Endothelial cell (in vitro differentiated cells): ENCODE results near the gene KIT. TPM values are rescaled to one million over a fixed set of nuclear protein-coding genes. Genes with fewer than 3 reads are reported as not detected.

Source experiments
- DNase-seq: peaks from one replicate; pipeline ENCODE4 v3.0.0; 2021; ENCODE audit warnings: low spot score
- H3K27ac Mint-ChIP-seq: one replicate; pipeline ENCODE4 v1.8.0; 2021; ENCODE audit warnings: mixed read lengths, inconsistent platforms; ENCODE audit not compliant: unreplicated experiment
- H3K27me3 Mint-ChIP-seq: one replicate; pipeline ENCODE4 v1.8.0; 2021; ENCODE audit warnings: mild to moderate bottlenecking, moderate library complexity, mixed read lengths, inconsistent platforms; ENCODE audit not compliant: unreplicated experiment
- H3K36me3 Mint-ChIP-seq: one replicate; pipeline ENCODE4 v1.8.0; 2021; ENCODE audit warnings: mild to moderate bottlenecking, low read depth, mixed read lengths, inconsistent platforms; ENCODE audit not compliant: unreplicated experiment
- H3K4me1 Mint-ChIP-seq: one replicate; pipeline ENCODE4 v1.8.0; 2021; ENCODE audit warnings: mild to moderate bottlenecking, mixed read lengths, inconsistent platforms; ENCODE audit not compliant: unreplicated experiment
- H3K4me3 Mint-ChIP-seq: one replicate; pipeline ENCODE4 v1.8.0; 2021; ENCODE audit warnings: mild to moderate bottlenecking, mixed read lengths, inconsistent platforms; ENCODE audit not compliant: unreplicated experiment
- H3K9me3 Mint-ChIP-seq: one replicate; pipeline ENCODE4 v1.8.0; 2021; ENCODE audit warnings: mixed read lengths, inconsistent platforms; ENCODE audit not compliant: unreplicated experiment
- total RNA-seq: library from RNA; stranded (reverse); fragmentation: NEBNext Ultra II Directional; extraction: Animal tissue kit (Norgen Biotek cat#: 25700); gene quantifications from one replicate; pipeline ENCODE4 v1.2.1, GENCODE V29; 2021; ENCODE audit not compliant: unreplicated experiment
- TF ChIP-seq, protein P1 (sequence below): fragments of 200-600 bp; sonication (generic); IDR thresholded peaks from one replicate; pipeline ENCODE4 v1.5.0; 2021; ENCODE audit warnings: antibody characterized with exemption; ENCODE audit not compliant: unreplicated experiment

The KIT gene
- total RNA-seq, 1 donor from 2014 or later: 49.1 TPM

- TF ChIP-seq, protein P1, sequence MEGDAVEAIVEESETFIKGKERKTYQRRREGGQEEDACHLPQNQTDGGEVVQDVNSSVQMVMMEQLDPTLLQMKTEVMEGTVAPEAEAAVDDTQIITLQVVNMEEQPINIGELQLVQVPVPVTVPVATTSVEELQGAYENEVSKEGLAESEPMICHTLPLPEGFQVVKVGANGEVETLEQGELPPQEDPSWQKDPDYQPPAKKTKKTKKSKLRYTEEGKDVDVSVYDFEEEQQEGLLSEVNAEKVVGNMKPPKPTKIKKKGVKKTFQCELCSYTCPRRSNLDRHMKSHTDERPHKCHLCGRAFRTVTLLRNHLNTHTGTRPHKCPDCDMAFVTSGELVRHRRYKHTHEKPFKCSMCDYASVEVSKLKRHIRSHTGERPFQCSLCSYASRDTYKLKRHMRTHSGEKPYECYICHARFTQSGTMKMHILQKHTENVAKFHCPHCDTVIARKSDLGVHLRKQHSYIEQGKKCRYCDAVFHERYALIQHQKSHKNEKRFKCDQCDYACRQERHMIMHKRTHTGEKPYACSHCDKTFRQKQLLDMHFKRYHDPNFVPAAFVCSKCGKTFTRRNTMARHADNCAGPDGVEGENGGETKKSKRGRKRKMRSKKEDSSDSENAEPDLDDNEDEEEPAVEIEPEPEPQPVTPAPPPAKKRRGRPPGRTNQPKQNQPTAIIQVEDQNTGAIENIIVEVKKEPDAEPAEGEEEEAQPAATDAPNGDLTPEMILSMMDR: no peak
- no peaks in the 10 kb centered on the region for H3K36me3 Mint-ChIP-seq
- peaks cover 35% of the 10 kb centered on the region for H3K4me1 Mint-ChIP-seq
- H3K4me3 Mint-ChIP-seq: no peak overlapping the region
- no peak overlapping the region for H3K27ac Mint-ChIP-seq
- no peak for DNase-seq
- H3K9me3 Mint-ChIP-seq: no peaks in the 10 kb centered on the region
- peaks cover 3% of the 10 kb centered on the region for H3K27me3 Mint-ChIP-seq
These were observed 6.6 kb downstream of the KIT start for GRCh38 chr4:54664400-54664799.

DNA sequence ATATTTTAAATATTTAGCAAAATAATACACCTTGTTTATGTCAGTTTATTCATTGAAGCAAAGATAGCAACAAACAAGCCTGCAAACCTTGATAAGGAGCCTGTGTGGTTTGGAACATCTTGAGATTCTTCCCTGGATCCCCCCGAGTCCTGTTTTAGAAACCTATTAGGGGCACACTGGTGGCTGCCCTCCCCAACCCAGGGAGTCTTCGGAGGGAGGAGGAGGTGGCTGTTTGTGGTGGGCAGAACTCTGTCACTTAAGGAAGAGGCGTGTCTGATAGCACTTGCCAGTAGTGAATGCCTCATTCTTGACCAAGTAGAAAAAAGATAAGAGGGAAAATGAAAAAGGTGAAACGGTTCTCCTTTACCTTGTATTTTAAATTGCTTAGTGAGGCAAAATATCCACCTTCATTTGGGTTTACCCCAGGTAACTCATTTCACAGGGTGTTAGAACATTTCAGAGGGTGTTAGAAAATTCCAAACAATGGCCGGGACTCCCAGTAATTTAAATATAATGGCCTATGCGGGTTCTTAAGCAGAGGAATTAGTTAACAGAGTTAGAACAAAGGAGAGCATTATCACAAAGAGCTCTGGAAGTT, 10.4 kb downstream of the KIT start:
- Mint-ChIP-seq H3K4me3 (no peak overlapping the region), H3K36me3 (peaks cover 3% of the 10 kb centered on the region), H3K27me3 (peaks cover 2% of the 10 kb centered on the region), H3K9me3 (no peaks in the 10 kb centered on the region), H3K27ac (peak overlapping the region; percentile 96), H3K4me1 (peaks cover 27% of the 10 kb centered on the region)
- TF ChIP-seq, protein P1: no peak
- DNase-seq: no peak

DNA sequence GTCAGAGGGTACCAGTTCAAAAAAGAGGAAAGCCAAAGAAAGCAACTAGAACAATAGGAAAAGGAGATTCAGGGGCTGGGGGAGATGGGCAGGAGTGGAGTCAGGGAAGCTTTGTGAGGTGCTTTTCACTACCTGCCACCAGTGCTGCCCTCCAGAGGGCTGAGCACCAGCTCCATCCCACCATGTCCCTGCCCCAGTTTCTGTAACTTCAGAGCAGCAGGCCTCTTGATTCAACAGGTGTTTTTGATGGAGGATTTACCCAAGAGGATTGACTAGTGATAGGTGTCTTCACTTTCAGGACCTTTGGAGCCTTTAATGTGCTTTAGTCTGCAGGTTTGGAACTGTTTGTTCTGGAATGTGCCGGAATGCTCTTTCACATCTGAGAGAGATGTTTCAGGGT, 12.1 kb downstream of the KIT start:
- TF ChIP-seq, protein P1: peak; percentile 11
- peak overlapping the region; percentile 24 for H3K27ac Mint-ChIP-seq
- DNase-seq: no peak
- peaks cover 6% of the 10 kb centered on the region for H3K36me3 Mint-ChIP-seq
- peaks cover 2% of the 10 kb centered on the region for H3K27me3 Mint-ChIP-seq
- H3K4me3 Mint-ChIP-seq: no peak overlapping the region
- no peaks in the 10 kb centered on the region for H3K9me3 Mint-ChIP-seq
- peaks cover 24% of the 10 kb centered on the region for H3K4me1 Mint-ChIP-seq

- peaks cover 6% of the 10 kb centered on the region for H3K36me3 Mint-ChIP-seq
- peaks cover 2% of the 10 kb centered on the region for H3K27me3 Mint-ChIP-seq
- TF ChIP-seq, protein P1: no peak
- H3K9me3 Mint-ChIP-seq: no peaks in the 10 kb centered on the region
- H3K4me1 Mint-ChIP-seq: peaks cover 11% of the 10 kb centered on the region
- DNase-seq: no peak
- H3K27ac Mint-ChIP-seq: no peak overlapping the region
- H3K4me3 Mint-ChIP-seq: no peak overlapping the region
These were observed 18.1 kb downstream of the KIT start for GRCh38 chr4:54675721-54676461.

DNA sequence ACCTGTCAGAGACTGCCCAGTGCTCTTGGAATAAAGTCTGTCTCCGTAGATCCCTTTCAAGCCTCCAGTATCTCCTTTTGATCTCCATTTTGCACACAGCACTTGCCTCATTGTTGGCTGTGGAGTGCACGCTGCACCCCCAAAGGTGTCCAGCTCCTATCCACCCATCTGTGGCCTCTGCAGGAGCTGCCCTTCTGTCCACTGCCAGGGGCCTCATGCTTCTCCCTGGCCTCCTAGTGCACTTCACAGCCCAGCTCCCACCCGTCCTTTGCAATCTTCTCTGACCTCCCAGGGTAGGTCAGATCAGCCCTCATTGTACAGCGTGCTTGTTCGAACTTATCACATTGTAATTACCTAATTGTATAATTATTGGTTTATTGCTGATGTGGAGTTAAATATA, 18.9 kb downstream of the KIT start:
- Mint-ChIP-seq H3K9me3 (no peaks in the 10 kb centered on the region), H3K36me3 (peaks cover 6% of the 10 kb centered on the region), H3K27me3 (peaks cover 2% of the 10 kb centered on the region), H3K4me1 (peaks cover 11% of the 10 kb centered on the region), H3K4me3 (no peak overlapping the region), H3K27ac (no peak overlapping the region)
- no peak for DNase-seq
- TF ChIP-seq, protein P1: no peak
